ENCODE measurements around the gene PAQR3. TPM values are rescaled to one million over a fixed set of nuclear protein-coding genes. Genes with fewer than 3 reads are reported as not detected.

PAQR3 gene
- total and polyA plus RNA-seq, 2 of the 8 experiments (the other 6 are each of a cell fraction or from before 2014, with no cell fraction given), result 28.9 to 35.2 TPM

GRCh38 chr4:78923464-78924312, 15.6 kb downstream of the PAQR3 start:
- no peak overlapping the region for H3K9ac ChIP-seq (replicated peaks in 1 of 4; ENCODE audit: extremely low read depth in 1 of 4, low read depth in 3 of 4, low read length in 3 of 4)
- peaks cover 3 to 21% (median 5%) of the 10 kb centered on the region in 4 experiments; a peak in 7 of 8 replicates for H3K36me3 ChIP-seq (ENCODE audit: control insufficient read depth in 2 of 4, insufficient read depth in 4 of 4, low read length in 3 of 4)
- no peak overlapping the region for H3K56ac ChIP-seq (replicated peaks; ENCODE audit: insufficient read length, low read depth, low read length)
- POLR2A ChIA-PET (ENCODE audit: partially characterized antibody), result no interaction called here
- H4K8ac ChIP-seq (ENCODE audit: extremely low read depth, insufficient read depth, low read length), result no peak overlapping the region
- H3K4ac ChIP-seq (replicated peaks; ENCODE audit: insufficient read length, low read depth, low read length), result no peak overlapping the region
- H2BK12ac ChIP-seq (ENCODE audit: low read depth, low read length), result no peak overlapping the region
- no peak overlapping the region for H2BK20ac ChIP-seq (ENCODE audit: low read length)
- no peak for DNase-seq (ENCODE audit: low read depth in 1 of 2, low spot score in 2 of 2)
- no peaks in the 10 kb centered on the region for H3K79me2 ChIP-seq (ENCODE audit: control insufficient read depth in 1 of 2, insufficient read depth in 2 of 2, low read length in 2 of 2)
- H2BK5ac ChIP-seq (ENCODE audit: low read depth, low read length), result no peak overlapping the region
- no peaks in the 10 kb centered on the region for H4K20me1 ChIP-seq (replicated peaks in 1 of 2; ENCODE audit: control insufficient read depth in 1 of 2, insufficient read depth in 2 of 2, low read length in 2 of 2)
- H2BK120ac ChIP-seq (replicated peaks; ENCODE audit: low read depth, low read length), result no peak overlapping the region
- no peaks in the 10 kb centered on the region for H3K27me3 ChIP-seq (replicated peaks in 1 of 4; ENCODE audit: control insufficient read depth in 3 of 4, extremely low read depth in 1 of 4, insufficient read depth in 3 of 4, low read length in 3 of 4)
- H2AK5ac ChIP-seq (ENCODE audit: low read depth, low read length), result no peak overlapping the region
- no peak overlapping the region for H4K91ac ChIP-seq (replicated peaks; ENCODE audit: insufficient read length, low read length)
- H2BK15ac ChIP-seq (ENCODE audit: low read length), result no peak overlapping the region
- WGBS, 2 experiments (ENCODE audit: extremely low coverage in 1 of 2, insufficient coverage in 1 of 2, insufficient read length in 1 of 2, insufficient replicate concordance in 2 of 2, low coverage in 1 of 2, low lambda C conversion rate in 2 of 2, missing lambda C conversion rate in 1 of 2), result 87% methylated on average over 4 of the region's 4 CpGs; no CpG with 5 or more reads in 1 of the 2 experiments
- H3K14ac ChIP-seq (ENCODE audit: insufficient read length), result no peak overlapping the region
- H3K4me2 ChIP-seq (ENCODE audit: insufficient read depth in 1 of 2, low read depth in 2 of 2, low read length in 2 of 2), result no peak overlapping the region
- no peak for FAIRE-seq
- no peaks in the 10 kb centered on the region for H3K9me3 ChIP-seq (ENCODE audit: insufficient read depth in 2 of 2, low read depth in 1 of 2, low read length in 1 of 2)
- H3K23me2 ChIP-seq (ENCODE audit: low read depth, low read length), result no peaks in the 10 kb centered on the region
- H3K18ac ChIP-seq (ENCODE audit: extremely low read depth, low read length), result no peak overlapping the region
- no peak overlapping the region for H3K23ac ChIP-seq (ENCODE audit: insufficient read length)
- H3K4me3 ChIP-seq (ENCODE audit: extremely low read depth in 1 of 4, insufficient read depth in 2 of 4, low read depth in 3 of 4, low read length in 4 of 4), result no peak overlapping the region
- no peak overlapping the region for H3K27ac ChIP-seq (ENCODE audit: low read depth, low read length)
- H2AFZ ChIP-seq (ENCODE audit: low read length), result no peak overlapping the region
- no peaks in the 10 kb centered on the region for H3K4me1 ChIP-seq (replicated peaks in 1 of 4; ENCODE audit: control insufficient read depth in 3 of 4, insufficient read depth in 4 of 4, low read length in 3 of 4)
- CTCF ChIA-PET (ENCODE audit: partially characterized antibody), result interaction anchor here (0.5 to 1.4 kb wide), 4 partner anchors 14 to 307 kb away, joined by 3 read pairs; no protein-coding TSS in a partner anchor
- no peaks in the 10 kb centered on the region for H3K79me1 ChIP-seq (ENCODE audit: low read depth, low read length)
- H4K5ac ChIP-seq (ENCODE audit: insufficient read length, low read depth, low read length), result no peak overlapping the region
- TF ChIP-seq CBX5 (IDR thresholded peaks at IDR 0.05; ENCODE audit: low read depth, low read length) (no peak), NRF1 (IDR thresholded peaks at IDR 0.05; ENCODE audit: low read depth, low read length) (no peak), SIX5 (IDR thresholded peaks at IDR 0.05; ENCODE audit: low read depth, low read length) (no peak), CEBPB (IDR thresholded peaks at IDR 0.05; ENCODE audit: low read depth, low read length) (no peak), JUND (IDR thresholded peaks at IDR 0.05; ENCODE audit: low read length) (no peak), POLR2AphosphoS5 (IDR thresholded peaks at IDR 0.05; ENCODE audit: low read depth, low read length) (no peak), MAFK (IDR thresholded peaks at IDR 0.05; ENCODE audit: low read depth, low read length) (no peak), USF2 (IDR thresholded peaks at IDR 0.05; ENCODE audit: low read length) (no peak), YY1 (IDR thresholded peaks at IDR 0.05; ENCODE audit: low read depth, low read length) (no peak), JUN (IDR thresholded peaks at IDR 0.05; ENCODE audit: low read depth, low read length) (no peak), TAF7 (optimal IDR thresholded peaks at IDR 0.05; ENCODE audit: borderline replicate concordance, low read depth, low read length) (no peak), ATF3 (IDR thresholded peaks at IDR 0.05; ENCODE audit: insufficient read depth, low read depth, low read length) (no peak)

All from H1 (cell line).